ENCODE results near the gene PSMB11.

- no peak for TF ChIP-seq POLR2A (IDR thresholded peaks at IDR 0.05; ENCODE audit: low read depth, low read length)
- TF ChIP-seq POLR2AphosphoS5 (IDR thresholded peaks at IDR 0.05; ENCODE audit: low read depth, low read length): no peak
These were observed 18.2 kb upstream of the PSMB11 start for GRCh38 chr14:23023795-23024152.

Data from GM12892 (cell line).